Renal cortical epithelial cell (primary cell): ENCODE data around the gene MAPT. TPM values are rescaled to one million over a fixed set of nuclear protein-coding genes. Genes with fewer than 3 reads are reported as not detected.
A peak's percentile ranks its signal among the peaks of the same experiment; 100 is the strongest.
"Not testable (repeated sequence)": the region's sequence is repeated elsewhere in the genome, so short reads cannot be mapped to it uniquely, and the experiment has no call there.

Experiments used
- DNase-seq: peaks from one replicate; pipeline ENCODE4 v3.0.0-alpha.2; 2011; ENCODE audit warnings: low read depth
- total RNA-seq: library from RNA; depleted of rRNA; stranded (reverse); fragments of >200 nt; gene quantifications from 2 replicates; pipeline ENCODE4 v1.2.3, GENCODE V29; 2014

MAPT gene
- total RNA-seq, 1 donor from 2014 or later, result 0.10 TPM

DNA sequence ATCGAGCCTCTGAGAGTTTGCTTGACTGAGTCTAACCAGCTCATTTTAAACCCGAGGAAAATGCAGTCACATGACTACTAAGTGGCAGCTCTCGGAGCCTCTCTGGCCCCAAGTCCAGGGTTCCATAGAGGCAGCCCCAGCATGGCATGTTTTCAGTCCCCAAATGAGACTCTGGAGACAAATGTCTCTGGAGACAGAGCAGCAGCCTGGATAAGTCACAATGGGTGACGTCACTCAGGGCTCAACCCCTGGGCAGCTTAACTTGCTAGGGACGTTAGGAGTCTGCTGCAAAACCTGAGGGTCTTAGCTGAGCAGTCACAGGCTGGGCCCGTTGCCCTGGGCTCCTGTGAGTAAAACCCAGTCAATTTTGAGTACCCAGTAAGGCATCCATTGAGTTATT is 97.8 kb downstream of the MAPT start:
- DNase-seq, result no peak

DNA sequence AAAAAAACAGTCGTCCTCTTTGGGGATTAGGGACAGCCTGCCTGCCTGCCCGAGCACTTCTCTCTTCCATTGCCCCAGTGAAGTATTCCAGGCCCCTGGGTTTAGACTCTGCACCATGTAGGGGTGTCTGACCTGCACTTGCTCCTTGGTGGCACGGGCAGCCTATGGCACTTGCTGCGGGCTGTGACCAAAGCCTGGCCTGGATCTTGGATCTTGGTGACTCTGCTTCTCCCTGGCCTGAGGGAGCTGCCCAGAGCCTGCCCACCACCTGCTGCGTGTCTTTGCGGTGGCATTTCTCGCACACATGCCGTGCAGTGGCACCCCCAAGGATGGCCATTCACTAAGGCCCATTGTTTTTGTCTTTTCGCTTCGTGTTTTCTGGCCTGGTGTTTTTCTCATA is 98.5 kb downstream of the MAPT start:
- DNase-seq, result no peak

DNA sequence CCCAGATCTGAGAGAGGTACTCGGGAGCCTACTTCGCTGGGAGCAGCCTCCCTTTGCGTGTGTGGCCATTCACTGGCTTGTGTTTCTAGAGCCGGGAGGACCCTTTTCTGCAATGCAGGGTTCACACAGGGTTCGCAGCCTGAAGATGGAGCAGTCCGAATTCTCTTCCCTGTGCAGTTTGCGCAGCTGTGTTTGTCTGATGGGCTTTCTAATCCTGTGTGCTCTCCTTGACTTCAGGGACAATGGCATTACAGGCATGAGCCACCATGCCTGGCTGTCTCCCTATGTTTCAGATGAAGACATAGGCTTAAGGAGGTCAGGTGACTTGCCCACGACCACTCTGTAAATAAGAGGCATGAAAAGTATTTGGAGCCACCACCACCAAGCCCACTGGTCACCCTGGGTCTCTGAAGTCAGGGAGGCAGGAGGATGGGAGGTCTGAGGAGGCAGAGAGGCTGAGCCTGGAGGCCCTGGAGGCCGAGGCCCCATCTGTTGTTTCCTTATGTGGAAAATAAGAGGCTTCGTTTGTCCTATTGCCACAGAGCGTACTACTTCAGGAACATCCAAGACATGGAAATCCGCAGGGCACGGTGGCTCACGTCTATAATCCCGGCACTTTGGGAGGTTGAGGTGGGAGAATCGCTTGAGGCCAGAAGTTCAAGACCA is 99.7 kb downstream of the MAPT start:
- DNase-seq, result no peak

DNA sequence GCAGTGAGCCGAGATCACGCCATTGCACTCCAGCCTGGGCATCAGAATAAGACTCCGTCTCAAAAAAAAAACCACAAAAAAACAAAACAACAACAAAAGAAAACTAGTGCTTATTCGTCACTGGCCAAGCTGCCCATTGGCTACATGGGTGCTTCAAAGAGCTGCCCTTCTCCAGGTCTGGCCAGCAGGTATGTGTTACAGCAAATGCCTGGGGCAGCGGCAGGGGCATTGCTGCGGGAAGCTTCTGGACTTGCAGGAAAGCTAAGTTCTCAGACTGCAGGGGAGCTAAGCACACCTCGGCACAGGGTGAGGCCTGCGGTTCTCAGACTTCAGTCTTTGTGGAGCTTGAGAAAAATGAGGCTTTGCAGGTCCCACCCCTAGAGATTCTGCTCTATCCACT is 100.6 kb downstream of the MAPT start:
- no peak for DNase-seq

DNA sequence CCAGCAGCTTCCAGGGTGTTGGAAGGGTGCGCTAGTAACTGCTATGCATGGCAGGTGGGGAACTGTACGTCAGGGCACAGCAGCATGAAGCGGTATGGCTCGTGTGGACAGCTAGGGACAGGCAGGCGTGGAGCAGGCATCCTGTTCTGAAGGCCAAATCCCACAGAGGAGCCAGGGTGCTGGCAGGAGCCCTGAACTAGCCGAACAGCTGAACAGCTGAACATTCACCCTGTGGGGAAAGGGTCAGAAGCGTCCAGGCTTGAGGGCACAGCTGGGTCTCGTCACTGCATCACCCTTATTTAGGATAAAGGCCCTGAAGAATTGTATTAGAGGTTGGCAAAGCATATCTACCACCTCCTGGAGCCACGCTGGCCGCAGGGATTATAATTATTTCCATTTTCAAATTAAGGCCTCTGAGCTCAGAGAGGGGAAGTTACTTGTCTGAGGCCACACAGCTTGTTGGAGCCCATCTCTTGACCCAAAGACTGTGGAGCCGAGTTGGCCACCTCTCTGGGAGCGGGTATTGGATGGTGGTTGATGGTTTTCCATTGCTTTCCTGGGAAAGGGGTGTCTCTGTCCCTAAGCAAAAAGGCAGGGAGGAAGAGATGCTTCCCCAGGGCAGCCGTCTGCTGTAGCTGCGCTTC is 101.4 kb downstream of the MAPT start:
- DNase-seq, result no peak

DNA sequence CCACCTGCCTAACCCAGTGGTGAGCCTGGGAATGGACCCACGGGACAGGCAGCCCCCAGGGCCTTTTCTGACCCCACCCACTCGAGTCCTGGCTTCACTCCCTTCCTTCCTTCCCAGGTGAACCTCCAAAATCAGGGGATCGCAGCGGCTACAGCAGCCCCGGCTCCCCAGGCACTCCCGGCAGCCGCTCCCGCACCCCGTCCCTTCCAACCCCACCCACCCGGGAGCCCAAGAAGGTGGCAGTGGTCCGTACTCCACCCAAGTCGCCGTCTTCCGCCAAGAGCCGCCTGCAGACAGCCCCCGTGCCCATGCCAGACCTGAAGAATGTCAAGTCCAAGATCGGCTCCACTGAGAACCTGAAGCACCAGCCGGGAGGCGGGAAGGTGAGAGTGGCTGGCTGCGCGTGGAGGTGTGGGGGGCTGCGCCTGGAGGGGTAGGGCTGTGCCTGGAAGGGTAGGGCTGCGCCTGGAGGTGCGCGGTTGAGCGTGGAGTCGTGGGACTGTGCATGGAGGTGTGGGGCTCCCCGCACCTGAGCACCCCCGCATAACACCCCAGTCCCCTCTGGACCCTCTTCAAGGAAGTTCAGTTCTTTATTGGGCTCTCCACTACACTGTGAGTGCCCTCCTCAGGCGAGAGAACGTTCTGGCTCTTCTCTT is 102.1 kb downstream of the MAPT start:
- DNase-seq, result no peak

DNA sequence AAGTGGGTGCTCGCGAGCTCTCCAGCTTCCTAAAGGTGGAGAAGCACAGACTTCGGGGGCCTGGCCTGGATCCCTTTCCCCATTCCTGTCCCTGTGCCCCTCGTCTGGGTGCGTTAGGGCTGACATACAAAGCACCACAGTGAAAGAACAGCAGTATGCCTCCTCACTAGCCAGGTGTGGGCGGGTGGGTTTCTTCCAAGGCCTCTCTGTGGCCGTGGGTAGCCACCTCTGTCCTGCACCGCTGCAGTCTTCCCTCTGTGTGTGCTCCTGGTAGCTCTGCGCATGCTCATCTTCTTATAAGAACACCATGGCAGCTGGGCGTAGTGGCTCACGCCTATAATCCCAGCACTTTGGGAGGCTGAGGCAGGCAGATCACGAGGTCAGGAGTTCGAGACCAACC is 102.8 kb downstream of the MAPT start:
- no peak for DNase-seq

DNA sequence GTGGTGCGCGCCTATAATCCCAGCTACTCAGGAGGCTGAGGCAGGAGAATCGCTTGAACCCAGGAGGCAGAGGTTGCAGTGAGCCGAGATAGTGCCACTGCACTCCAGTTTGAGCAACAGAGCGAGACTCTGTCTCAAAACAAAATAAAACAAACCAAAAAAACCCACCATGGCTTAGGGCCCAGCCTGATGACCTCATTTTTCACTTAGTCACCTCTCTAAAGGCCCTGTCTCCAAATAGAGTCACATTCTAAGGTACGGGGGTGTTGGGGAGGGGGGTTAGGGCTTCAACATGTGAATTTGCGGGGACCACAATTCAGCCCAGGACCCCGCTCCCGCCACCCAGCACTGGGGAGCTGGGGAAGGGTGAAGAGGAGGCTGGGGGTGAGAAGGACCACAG is 103.3 kb downstream of the MAPT start:
- DNase-seq, result no peak

DNA sequence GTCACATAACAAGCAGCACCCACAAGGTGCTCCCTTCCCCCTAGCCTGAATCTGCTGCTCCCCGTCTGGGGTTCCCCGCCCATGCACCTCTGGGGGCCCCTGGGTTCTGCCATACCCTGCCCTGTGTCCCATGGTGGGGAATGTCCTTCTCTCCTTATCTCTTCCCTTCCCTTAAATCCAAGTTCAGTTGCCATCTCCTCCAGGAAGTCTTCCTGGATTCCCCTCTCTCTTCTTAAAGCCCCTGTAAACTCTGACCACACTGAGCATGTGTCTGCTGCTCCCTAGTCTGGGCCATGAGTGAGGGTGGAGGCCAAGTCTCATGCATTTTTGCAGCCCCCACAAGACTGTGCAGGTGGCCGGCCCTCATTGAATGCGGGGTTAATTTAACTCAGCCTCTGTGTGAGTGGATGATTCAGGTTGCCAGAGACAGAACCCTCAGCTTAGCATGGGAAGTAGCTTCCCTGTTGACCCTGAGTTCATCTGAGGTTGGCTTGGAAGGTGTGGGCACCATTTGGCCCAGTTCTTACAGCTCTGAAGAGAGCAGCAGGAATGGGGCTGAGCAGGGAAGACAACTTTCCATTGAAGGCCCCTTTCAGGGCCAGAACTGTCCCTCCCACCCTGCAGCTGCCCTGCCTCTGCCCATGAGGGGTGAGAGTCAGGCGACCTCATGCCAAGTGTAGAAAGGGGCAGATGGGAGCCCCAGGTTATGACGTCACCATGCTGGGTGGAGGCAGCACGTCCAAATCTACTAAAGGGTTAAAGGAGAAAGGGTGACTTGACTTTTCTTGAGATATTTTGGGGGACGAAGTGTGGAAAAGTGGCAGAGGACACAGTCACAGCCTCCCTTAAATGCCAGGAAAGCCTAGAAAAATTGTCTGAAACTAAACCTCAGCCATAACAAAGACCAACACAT is 104.9 kb downstream of the MAPT start, which contains the start of gene STH:
TSS of gene STH (plus strand) at position 264 of the 913 bp plus-strand sequence. CDS start at position 294, 30 bp downstream.
- DNase-seq, result no peak

DNA sequence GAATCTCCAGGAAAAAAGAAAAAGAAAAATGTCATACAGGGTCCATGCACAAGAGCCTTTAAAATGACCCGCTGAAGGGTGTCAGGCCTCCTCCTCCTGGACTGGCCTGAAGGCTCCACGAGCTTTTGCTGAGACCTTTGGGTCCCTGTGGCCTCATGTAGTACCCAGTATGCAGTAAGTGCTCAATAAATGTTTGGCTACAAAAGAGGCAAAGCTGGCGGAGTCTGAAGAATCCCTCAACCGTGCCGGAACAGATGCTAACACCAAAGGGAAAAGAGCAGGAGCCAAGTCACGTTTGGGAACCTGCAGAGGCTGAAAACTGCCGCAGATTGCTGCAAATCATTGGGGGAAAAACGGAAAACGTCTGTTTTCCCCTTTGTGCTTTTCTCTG is 105.5 kb downstream of the MAPT start:
- no peak for DNase-seq

DNA sequence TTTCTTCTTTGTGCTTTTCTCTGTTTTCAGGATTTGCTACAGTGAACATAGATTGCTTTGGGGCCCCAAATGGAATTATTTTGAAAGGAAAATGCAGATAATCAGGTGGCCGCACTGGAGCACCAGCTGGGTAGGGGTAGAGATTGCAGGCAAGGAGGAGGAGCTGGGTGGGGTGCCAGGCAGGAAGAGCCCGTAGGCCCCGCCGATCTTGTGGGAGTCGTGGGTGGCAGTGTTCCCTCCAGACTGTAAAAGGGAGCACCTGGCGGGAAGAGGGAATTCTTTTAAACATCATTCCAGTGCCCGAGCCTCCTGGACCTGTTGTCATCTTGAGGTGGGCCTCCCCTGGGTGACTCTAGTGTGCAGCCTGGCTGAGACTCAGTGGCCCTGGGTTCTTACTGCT is 105.9 kb downstream of the MAPT start:
- DNase-seq, result no peak

DNA sequence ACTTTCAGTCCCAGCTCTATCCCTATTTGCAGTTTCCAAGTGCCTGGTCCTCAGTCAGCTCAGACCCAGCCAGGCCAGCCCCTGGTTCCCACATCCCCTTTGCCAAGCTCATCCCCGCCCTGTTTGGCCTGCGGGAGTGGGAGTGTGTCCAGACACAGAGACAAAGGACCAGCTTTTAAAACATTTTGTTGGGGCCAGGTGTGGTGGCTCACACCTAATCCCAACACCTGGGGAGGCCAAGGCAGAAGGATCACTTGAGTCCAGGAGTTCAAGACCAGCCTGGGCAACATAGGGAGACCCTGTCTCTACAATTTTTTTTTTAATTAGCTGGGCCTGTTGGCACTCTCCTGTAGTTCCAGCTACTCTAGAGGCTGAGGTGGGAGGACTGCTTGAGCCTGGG is 106.4 kb downstream of the MAPT start:
- no peak for DNase-seq

DNA sequence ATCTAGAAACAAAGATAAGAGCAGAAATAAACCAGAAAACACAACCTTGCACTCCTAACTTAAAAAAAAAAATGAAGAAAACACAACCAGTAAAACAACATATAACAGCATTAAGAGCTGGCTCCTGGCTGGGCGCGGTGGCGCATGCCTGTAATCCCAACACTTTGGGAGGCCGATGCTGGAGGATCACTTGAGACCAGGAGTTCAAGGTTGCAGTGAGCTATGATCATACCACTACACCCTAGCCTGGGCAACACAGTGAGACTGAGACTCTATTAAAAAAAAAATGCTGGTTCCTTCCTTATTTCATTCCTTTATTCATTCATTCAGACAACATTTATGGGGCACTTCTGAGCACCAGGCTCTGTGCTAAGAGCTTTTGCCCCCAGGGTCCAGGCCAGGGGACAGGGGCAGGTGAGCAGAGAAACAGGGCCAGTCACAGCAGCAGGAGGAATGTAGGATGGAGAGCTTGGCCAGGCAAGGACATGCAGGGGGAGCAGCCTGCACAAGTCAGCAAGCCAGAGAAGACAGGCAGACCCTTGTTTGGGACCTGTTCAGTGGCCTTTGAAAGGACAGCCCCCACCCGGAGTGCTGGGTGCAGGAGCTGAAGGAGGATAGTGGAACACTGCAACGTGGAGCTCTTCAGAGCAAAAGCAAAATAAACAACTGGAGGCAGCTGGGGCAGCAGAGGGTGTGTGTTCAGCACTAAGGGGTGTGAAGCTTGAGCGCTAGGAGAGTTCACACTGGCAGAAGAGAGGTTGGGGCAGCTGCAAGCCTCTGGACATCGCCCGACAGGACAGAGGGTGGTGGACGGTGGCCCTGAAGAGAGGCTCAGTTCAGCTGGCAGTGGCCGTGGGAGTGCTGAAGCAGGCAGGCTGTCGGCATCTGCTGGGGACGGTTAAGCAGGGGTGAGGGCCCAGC is 107.3 kb downstream of the MAPT start:
- DNase-seq, result no peak

DNA sequence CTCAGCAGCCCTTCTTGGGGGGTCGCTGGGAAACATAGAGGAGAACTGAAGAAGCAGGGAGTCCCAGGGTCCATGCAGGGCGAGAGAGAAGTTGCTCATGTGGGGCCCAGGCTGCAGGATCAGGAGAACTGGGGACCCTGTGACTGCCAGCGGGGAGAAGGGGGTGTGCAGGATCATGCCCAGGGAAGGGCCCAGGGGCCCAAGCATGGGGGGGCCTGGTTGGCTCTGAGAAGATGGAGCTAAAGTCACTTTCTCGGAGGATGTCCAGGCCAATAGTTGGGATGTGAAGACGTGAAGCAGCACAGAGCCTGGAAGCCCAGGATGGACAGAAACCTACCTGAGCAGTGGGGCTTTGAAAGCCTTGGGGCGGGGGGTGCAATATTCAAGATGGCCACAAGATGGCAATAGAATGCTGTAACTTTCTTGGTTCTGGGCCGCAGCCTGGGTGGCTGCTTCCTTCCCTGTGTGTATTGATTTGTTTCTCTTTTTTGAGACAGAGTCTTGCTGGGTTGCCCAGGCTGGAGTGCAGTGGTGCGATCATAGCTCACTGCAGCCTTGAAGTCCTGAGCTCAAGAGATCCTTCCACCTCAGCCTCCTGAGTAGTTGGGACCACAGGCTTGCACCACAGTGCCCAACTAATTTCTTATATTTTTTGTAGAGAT is 108.1 kb downstream of the MAPT start:
- peak; percentile 32 for DNase-seq

DNA sequence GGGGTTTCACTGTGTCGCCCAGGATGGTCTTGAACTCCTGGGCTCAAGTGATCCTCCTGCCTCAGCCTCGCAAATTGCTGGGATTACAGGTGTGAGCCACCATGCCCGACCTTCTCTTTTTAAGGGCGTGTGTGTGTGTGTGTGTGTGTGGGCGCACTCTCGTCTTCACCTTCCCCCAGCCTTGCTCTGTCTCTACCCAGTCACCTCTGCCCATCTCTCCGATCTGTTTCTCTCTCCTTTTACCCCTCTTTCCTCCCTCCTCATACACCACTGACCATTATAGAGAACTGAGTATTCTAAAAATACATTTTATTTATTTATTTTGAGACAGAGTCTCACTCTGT is 108.6 kb downstream of the MAPT start:
- no peak for DNase-seq

DNA sequence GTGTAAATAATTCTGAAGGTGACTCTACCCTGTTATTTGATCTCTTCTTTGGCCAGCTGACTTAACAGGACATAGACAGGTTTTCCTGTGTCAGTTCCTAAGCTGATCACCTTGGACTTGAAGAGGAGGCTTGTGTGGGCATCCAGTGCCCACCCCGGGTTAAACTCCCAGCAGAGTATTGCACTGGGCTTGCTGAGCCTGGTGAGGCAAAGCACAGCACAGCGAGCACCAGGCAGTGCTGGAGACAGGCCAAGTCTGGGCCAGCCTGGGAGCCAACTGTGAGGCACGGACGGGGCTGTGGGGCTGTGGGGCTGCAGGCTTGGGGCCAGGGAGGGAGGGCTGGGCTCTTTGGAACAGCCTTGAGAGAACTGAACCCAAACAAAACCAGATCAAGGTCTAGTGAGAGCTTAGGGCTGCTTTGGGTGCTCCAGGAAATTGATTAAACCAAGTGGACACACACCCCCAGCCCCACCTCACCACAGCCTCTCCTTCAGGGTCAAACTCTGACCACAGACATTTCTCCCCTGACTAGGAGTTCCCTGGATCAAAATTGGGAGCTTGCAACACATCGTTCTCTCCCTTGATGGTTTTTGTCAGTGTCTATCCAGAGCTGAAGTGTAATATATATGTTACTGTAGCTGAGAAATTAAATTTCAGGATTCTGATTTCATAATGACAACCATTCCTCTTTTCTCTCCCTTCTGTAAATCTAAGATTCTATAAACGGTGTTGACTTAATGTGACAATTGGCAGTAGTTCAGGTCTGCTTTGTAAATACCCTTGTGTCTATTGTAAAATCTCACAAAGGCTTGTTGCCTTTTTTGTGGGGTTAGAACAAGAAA is 109.8 kb downstream of the MAPT start:
- DNase-seq, result peak; percentile 61

DNA sequence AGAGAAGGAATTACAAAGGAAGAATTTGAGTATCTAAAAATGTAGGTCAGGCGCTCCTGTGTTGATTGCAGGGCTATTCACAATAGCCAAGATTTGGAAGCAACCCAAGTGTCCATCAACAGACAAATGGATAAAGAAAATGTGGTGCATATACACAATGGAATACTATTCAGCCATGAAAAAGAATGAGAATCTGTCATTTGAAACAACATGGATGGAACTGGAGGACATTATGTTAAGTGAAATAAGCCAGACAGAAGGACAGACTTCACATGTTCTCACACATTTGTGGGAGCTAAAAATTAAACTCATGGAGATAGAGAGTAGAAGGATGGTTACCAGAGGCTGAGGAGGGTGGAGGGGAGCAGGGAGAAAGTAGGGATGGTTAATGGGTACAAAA is 111.7 kb downstream of the MAPT start:
- DNase-seq, result not testable (repeated sequence)

DNA sequence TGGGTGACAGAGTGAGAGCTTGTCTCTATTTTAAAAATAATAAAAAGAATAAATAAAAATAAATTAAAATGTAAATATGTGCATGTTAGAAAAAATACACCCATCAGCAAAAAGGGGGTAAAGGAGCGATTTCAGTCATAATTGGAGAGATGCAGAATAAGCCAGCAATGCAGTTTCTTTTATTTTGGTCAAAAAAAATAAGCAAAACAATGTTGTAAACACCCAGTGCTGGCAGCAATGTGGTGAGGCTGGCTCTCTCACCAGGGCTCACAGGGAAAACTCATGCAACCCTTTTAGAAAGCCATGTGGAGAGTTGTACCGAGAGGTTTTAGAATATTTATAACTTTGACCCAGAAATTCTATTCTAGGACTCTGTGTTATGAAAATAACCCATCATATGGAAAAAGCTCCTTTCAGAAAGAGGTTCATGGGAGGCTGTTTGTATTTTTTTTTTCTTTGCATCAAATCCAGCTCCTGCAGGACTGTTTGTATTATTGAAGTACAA is 113.2 kb downstream of the MAPT start:
- DNase-seq, result no peak

DNA sequence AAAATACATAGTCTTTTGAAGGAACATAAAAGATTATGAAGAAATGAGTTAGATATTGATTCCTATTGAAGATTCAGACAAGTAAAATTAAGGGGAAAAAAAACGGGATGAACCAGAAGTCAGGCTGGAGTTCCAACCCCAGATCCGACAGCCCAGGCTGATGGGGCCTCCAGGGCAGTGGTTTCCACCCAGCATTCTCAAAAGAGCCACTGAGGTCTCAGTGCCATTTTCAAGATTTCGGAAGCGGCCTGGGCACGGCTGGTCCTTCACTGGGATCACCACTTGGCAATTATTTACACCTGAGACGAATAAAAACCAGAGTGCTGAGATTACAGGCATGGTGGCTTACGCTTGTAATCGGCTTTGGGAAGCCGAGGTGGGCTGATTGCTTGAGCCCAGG is 114.2 kb downstream of the MAPT start:
- no peak for DNase-seq
